Endodermal cell (in vitro differentiated cells): ENCODE measurements around the gene MPRIP. TPM values are rescaled to one million over a fixed set of nuclear protein-coding genes. Genes with fewer than 3 reads are reported as not detected.

Experiments
- DNase-seq: peaks from one replicate; pipeline ENCODE4 v3.0.0-alpha.2; 2017
- H3K27ac ChIP-seq: 2 replicates; pipeline ENCODE4 v1.5.1; 2013; ENCODE audit warnings: mild to moderate bottlenecking, low read depth, low read length, moderate library complexity
- H3K27me3 ChIP-seq: 2 replicates; pipeline ENCODE4 v1.6.1; 2013; ENCODE audit warnings: mild to moderate bottlenecking, low read length, moderate library complexity; ENCODE audit not compliant: insufficient read depth, control insufficient read depth, poor library complexity, severe bottlenecking
- H3K36me3 ChIP-seq: 2 replicates; pipeline ENCODE4 v1.7.0; 2013; ENCODE audit warnings: mild to moderate bottlenecking, low read length, moderate library complexity; ENCODE audit not compliant: control insufficient read depth, insufficient read depth
- H3K4me1 ChIP-seq: one replicate; pipeline ENCODE4 v1.7.0; 2013; ENCODE audit warnings: low read length; ENCODE audit not compliant: control insufficient read depth, insufficient read depth
- H3K4me3 ChIP-seq: 2 replicates; pipeline ENCODE4 v1.5.1; 2013; ENCODE audit warnings: mild to moderate bottlenecking, low read length, moderate library complexity
- H3K9ac ChIP-seq: 2 replicates; pipeline ENCODE4 v1.6.1; 2013; ENCODE audit warnings: mild to moderate bottlenecking, low read length, moderate library complexity; ENCODE audit not compliant: poor library complexity, severe bottlenecking; ENCODE audit errors: extremely low read depth
- H3K9me3 ChIP-seq: 2 replicates; pipeline ENCODE4 v1.6.1; 2013; ENCODE audit warnings: mild to moderate bottlenecking, low read length, moderate library complexity; ENCODE audit not compliant: control insufficient read depth
- H3K27ac Mint-ChIP-seq: 2 replicates; pipeline ENCODE4 v1.8.0; 2020; ENCODE audit warnings: mixed read lengths
- H3K27me3 Mint-ChIP-seq: 2 replicates; pipeline ENCODE4 v1.8.0; 2021; ENCODE audit warnings: mild to moderate bottlenecking, mixed read lengths; ENCODE audit not compliant: insufficient read depth
- H3K36me3 Mint-ChIP-seq: 2 replicates; pipeline ENCODE4 v1.8.0; 2020; ENCODE audit warnings: low read depth, mixed read lengths
- H3K4me1 Mint-ChIP-seq: 2 replicates; pipeline ENCODE4 v1.8.0; 2020; ENCODE audit warnings: mixed read lengths
- H3K4me3 Mint-ChIP-seq: 2 replicates; pipeline ENCODE4 v1.8.0; 2020; ENCODE audit warnings: mild to moderate bottlenecking, moderate library complexity, mixed read lengths
- H3K9me3 Mint-ChIP-seq: 2 replicates; pipeline ENCODE4 v1.8.0; 2020; ENCODE audit warnings: mild to moderate bottlenecking, mixed read lengths
- WGBS, 2 experiments: methylation state at CpG; one replicate each; pipeline versions ENCODE4 v1.1.5 to v1.1.7; 2013; ENCODE audit warnings: missing lambda C conversion rate in 2 of 2, mixed read lengths in 1 of 2; ENCODE audit not compliant: insufficient coverage in 1 of 2, insufficient read length in 1 of 2; 5-methylcytosine and 5-hydroxymethylcytosine counted together
- total RNA-seq, 2 donors: library from RNA; stranded (reverse); fragmentation: NEBNext Ultra II Directional in 1 of 2; extraction: Animal tissue kit (Norgen Biotek cat#: 25700) in 1 of 2; gene quantifications; 2 replicates in 1 of 2; 3 replicates in 1 of 2; pipeline ENCODE4 v1.2.1, GENCODE V29; 2021
- TF ChIP-seq, protein P1 (sequence below): fragments of 200-600 bp; sonication (generic); conservative IDR thresholded peaks from 2 replicates; pipeline ENCODE4 v1.5.0; 2021; ENCODE audit warnings: antibody characterized with exemption, mild to moderate bottlenecking

Gene MPRIP
- total RNA-seq, 2 donors from 2014 or later: 154 to 155 TPM

DNA sequence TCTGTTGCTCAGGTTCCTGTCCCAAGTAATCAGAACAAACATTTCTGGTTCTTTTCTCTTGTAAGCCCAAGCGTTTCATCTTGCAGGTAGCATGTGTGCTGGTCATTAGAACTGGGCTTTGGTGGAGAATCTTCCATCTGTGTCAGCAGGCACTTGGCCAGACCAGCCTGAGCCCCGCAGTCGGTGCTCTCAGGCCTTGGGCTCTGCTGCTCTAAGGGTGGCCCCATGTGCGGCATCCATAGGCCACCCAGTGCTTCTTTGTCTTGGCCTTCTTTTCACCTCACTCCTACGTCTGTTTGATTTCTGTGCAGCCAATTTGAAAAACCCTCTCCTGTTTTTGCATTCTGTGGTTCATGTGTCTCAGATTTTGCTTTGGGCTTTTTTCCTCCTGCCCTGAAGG is 112.3 kb downstream of the MPRIP start:
- no peak overlapping the region for H3K9ac ChIP-seq
- Mint-ChIP-seq H3K4me1 (no peaks in the 10 kb centered on the region), H3K9me3 (no peaks in the 10 kb centered on the region), H3K4me3 (no peak overlapping the region), H3K36me3 (peaks cover 72% of the 10 kb centered on the region), H3K27me3 (no peaks in the 10 kb centered on the region), H3K27ac (no peak overlapping the region)
- TF ChIP-seq, protein P1, sequence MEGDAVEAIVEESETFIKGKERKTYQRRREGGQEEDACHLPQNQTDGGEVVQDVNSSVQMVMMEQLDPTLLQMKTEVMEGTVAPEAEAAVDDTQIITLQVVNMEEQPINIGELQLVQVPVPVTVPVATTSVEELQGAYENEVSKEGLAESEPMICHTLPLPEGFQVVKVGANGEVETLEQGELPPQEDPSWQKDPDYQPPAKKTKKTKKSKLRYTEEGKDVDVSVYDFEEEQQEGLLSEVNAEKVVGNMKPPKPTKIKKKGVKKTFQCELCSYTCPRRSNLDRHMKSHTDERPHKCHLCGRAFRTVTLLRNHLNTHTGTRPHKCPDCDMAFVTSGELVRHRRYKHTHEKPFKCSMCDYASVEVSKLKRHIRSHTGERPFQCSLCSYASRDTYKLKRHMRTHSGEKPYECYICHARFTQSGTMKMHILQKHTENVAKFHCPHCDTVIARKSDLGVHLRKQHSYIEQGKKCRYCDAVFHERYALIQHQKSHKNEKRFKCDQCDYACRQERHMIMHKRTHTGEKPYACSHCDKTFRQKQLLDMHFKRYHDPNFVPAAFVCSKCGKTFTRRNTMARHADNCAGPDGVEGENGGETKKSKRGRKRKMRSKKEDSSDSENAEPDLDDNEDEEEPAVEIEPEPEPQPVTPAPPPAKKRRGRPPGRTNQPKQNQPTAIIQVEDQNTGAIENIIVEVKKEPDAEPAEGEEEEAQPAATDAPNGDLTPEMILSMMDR: no peak
- 92 to 100% methylated on average over 5 of the region's 5 CpGs for WGBS, 2 experiments
- H3K36me3 ChIP-seq: peaks cover 37% of the 10 kb centered on the region
- H3K4me1 ChIP-seq: no peaks in the 10 kb centered on the region
- H3K27me3 ChIP-seq: no peaks in the 10 kb centered on the region
- H3K27ac ChIP-seq: no peak overlapping the region
- no peak overlapping the region for H3K4me3 ChIP-seq
- no peaks in the 10 kb centered on the region for H3K9me3 ChIP-seq
- DNase-seq: no peak

DNA sequence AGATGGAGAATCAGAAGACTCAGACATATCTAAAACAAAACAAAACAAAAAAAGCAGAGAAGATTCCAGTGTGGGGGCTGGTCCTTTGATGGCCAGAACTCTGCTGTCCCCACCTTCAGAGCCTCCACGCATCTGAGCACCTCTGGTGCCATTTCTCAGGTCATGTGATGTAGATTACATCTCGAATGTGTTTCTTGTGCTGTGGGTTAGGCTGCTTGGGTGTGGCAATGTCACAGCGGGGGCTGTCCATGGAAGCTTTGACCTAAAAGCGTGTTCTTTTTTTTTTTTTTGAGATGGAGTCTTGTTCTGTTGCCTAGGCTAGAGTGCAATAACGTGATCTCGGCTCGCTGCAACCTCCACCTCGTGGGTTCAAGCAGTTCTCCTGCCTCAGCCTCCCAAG is 112.7 kb downstream of the MPRIP start:
- no peak overlapping the region for H3K9ac ChIP-seq
- Mint-ChIP-seq H3K4me3 (no peak overlapping the region), H3K9me3 (no peaks in the 10 kb centered on the region), H3K27ac (no peak overlapping the region), H3K36me3 (peaks cover 73% of the 10 kb centered on the region), H3K27me3 (no peaks in the 10 kb centered on the region), H3K4me1 (no peaks in the 10 kb centered on the region)
- no peak for DNase-seq
- no peaks in the 10 kb centered on the region for H3K4me1 ChIP-seq
- H3K4me3 ChIP-seq: no peak overlapping the region
- H3K9me3 ChIP-seq: no peaks in the 10 kb centered on the region
- TF ChIP-seq, protein P1: no peak
- no peak overlapping the region for H3K27ac ChIP-seq
- WGBS, 2 experiments: 92 to 96% methylated on average over 5 to 8 of the region's 8 CpGs
- no peaks in the 10 kb centered on the region for H3K27me3 ChIP-seq
- H3K36me3 ChIP-seq: peaks cover 36% of the 10 kb centered on the region

DNA sequence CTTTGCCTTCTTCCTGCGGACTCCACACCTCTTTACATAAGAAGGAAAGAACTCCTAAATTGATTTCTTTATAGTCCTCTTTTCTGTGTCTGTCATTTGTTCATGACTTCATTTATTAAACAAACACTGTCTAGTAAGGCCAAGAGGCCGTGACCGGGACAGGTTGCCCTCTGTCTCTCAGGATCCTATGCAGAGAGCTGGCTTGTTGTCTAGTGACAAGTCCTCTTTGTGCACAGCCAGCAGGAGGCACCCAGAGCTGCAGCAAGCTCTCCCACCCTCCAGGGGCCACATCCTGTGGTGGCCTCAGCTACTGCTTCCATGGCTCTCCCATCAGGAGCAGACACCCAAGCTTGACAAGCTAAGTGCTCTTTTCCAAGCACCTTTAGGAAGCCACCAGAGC is 113.3 kb downstream of the MPRIP start:
- H3K9me3 Mint-ChIP-seq: no peaks in the 10 kb centered on the region
- no peak overlapping the region for H3K27ac Mint-ChIP-seq
- peaks cover 68% of the 10 kb centered on the region for H3K36me3 Mint-ChIP-seq
- no peaks in the 10 kb centered on the region for H3K4me1 Mint-ChIP-seq
- Histone ChIP-seq H3K36me3 (peaks cover 31% of the 10 kb centered on the region), H3K4me1 (no peaks in the 10 kb centered on the region), H3K27ac (no peak overlapping the region), H3K4me3 (no peak overlapping the region), H3K9me3 (no peaks in the 10 kb centered on the region), H3K27me3 (no peaks in the 10 kb centered on the region), H3K9ac (no peak overlapping the region)
- no peak overlapping the region for H3K4me3 Mint-ChIP-seq
- 91 to 100% methylated on average over 1 to 3 of the region's 3 CpGs for WGBS, 2 experiments
- TF ChIP-seq, protein P1: no peak
- DNase-seq: no peak
- H3K27me3 Mint-ChIP-seq: no peaks in the 10 kb centered on the region
